GM12891 (cell line): Measurements from ENCODE around the gene VWA8.
"Not testable (repeated sequence)": the region's sequence is repeated elsewhere in the genome, so short reads cannot be mapped to it uniquely, and the experiment has no call there.

Experiments
- DNase-seq: peaks from one replicate; pipeline ENCODE4 v3.0.0; 2011; ENCODE audit warnings: low spot score; ENCODE audit not compliant: insufficient read length
- FAIRE-seq: peaks from 2 replicates; lab custom pipeline; 2011; peaks lifted over from hg19 to GRCh38; lab: Jason Lieb, UNC
- PAX5 ChIP-seq: IDR thresholded peaks from 2 replicates; pipeline ENCODE4 v1.6.1; 2011; ENCODE audit warnings: low read length, moderate library complexity, mild to moderate bottlenecking; ENCODE audit not compliant: insufficient read depth, severe bottlenecking
- POLR2A ChIP-seq: IDR thresholded peaks from 2 replicates; pipeline ENCODE4 v1.6.1; 2011; ENCODE audit warnings: low read depth, low read length, control low read depth
- POLR2AphosphoS5 ChIP-seq: IDR thresholded peaks from 2 replicates; pipeline ENCODE4 v1.6.1; 2011; ENCODE audit warnings: low read depth, low read length, control low read depth
- POU2F2 ChIP-seq: IDR thresholded peaks from 2 replicates; pipeline ENCODE4 v1.6.1; 2011; ENCODE audit warnings: low read depth, mild to moderate bottlenecking, control low read depth, low read length, moderate library complexity
- SPI1 ChIP-seq: IDR thresholded peaks from 2 replicates; pipeline ENCODE4 v1.6.1; 2011; ENCODE audit warnings: low read depth, low read length, control low read depth
- TAF1 ChIP-seq: IDR thresholded peaks from 2 replicates; pipeline ENCODE4 v1.6.1; 2011; ENCODE audit warnings: low read depth, low read length, control low read depth

The VWA8 gene

GRCh38 chr13:41970022-41970421 lies 9.1 kb upstream of the VWA8 start:
- TF ChIP-seq PAX5 (no peak), TAF1 (no peak), SPI1 (peak; percentile 36; the same call in 1 of the 2 replicates), POLR2A (no peak)
- FAIRE-seq = no peak
- no peak for DNase-seq

- FAIRE-seq (peak; percentile 56), DNase-seq (no peak)
- TF ChIP-seq SPI1 (no peak), POLR2AphosphoS5 (no peak), TAF1 (no peak), POLR2A (no peak), POU2F2 (no peak), PAX5 (no peak)
These were observed 8.2 kb upstream of the VWA8 start for GRCh38 chr13:41969072-41969471.

- TF ChIP-seq POLR2A = no peak
- no peak for TF ChIP-seq SPI1
- TF ChIP-seq POU2F2 = no peak
- TF ChIP-seq POLR2AphosphoS5 = no peak
- no peak for TF ChIP-seq PAX5
- TF ChIP-seq TAF1 = no peak
- FAIRE-seq (no peak), DNase-seq (no peak)
These were observed 5.8 kb upstream of the VWA8 start for GRCh38 chr13:41966671-41967070.

- TF ChIP-seq SPI1 (no peak), POU2F2 (no peak)
- DNase-seq (no peak), FAIRE-seq (peak; percentile 31)
These were observed 2.1 kb upstream of the VWA8 start for GRCh38 chr13:41962994-41963393.

GRCh38 chr13:41961466-41961760 lies 504 bp upstream of the VWA8 start:
- DNase-seq (no peak), FAIRE-seq (no peak)
- no peak for TF ChIP-seq PAX5
- TF ChIP-seq SPI1 = no peak
- no peak for TF ChIP-seq POLR2AphosphoS5
- no peak for TF ChIP-seq POLR2A
- TF ChIP-seq TAF1 = no peak
- no peak for TF ChIP-seq POU2F2

- DNase-seq (no peak), FAIRE-seq (peak; percentile 5)
- no peak for TF ChIP-seq POU2F2
- TF ChIP-seq PAX5 = no peak
- no peak for TF ChIP-seq TAF1
- no peak for TF ChIP-seq SPI1
- TF ChIP-seq POLR2AphosphoS5 = no peak
- TF ChIP-seq POLR2A = no peak
These were observed 685 bp downstream of the VWA8 start for GRCh38 chr13:41960211-41960636.

GRCh38 chr13:41956272-41956671 lies 4.6 kb downstream of the VWA8 start:
- TF ChIP-seq SPI1 (no peak), POU2F2 (no peak), POLR2A (no peak), TAF1 (no peak), POLR2AphosphoS5 (no peak), PAX5 (no peak)
- no peak for DNase-seq
- FAIRE-seq = no peak

- DNase-seq = no peak
- FAIRE-seq = peak; percentile 43
- TF ChIP-seq POU2F2 (no peak), TAF1 (no peak)
These were observed 5.3 kb downstream of the VWA8 start for GRCh38 chr13:41955605-41956004.

GRCh38 chr13:41954226-41954625 lies 6.7 kb downstream of the VWA8 start:
- DNase-seq = no peak
- peak; percentile 73 for FAIRE-seq
- TF ChIP-seq SPI1 (no peak), POLR2AphosphoS5 (no peak), POU2F2 (no peak), PAX5 (no peak), POLR2A (no peak), TAF1 (no peak)

GRCh38 chr13:41952749-41953148 lies 8.2 kb downstream of the VWA8 start:
- no peak for FAIRE-seq
- no peak for DNase-seq
- no peak for TF ChIP-seq POLR2AphosphoS5
- TF ChIP-seq POU2F2 = no peak
- no peak for TF ChIP-seq POLR2A
- TF ChIP-seq SPI1 = no peak
- no peak for TF ChIP-seq PAX5
- no peak for TF ChIP-seq TAF1

GRCh38 chr13:41949104-41949503 lies 11.8 kb downstream of the VWA8 start:
- DNase-seq, FAIRE-seq: not testable (repeated sequence)

- DNase-seq (no peak), FAIRE-seq (no peak)
- TF ChIP-seq PAX5 = no peak
These were observed 15.0 kb downstream of the VWA8 start for GRCh38 chr13:41945926-41946325.
